Gastroesophageal sphincter (tissue), 3 donors: Measurements from ENCODE around the gene MAU2.

Experiments used
- EP300 ChIP-seq: sonication (generic); formaldehyde crosslinking; IDR thresholded peaks from one replicate; pipeline ENCODE4 v1.6.1; 2017; ENCODE audit warnings: antibody characterized with exemption, mild to moderate bottlenecking
- TF ChIP-seq, protein P1 (sequence below), 4 experiments: fragments of 200-600 bp in 2 of 4; fragments of 450-650 bp in 2 of 4; sonication (generic) in 1 of 4; IDR thresholded peaks; one replicate each; pipeline ENCODE4 v1.5.1; 2017 to 2019; ENCODE audit warnings: antibody characterized with exemption in 4 of 4, mild to moderate bottlenecking in 2 of 4, moderate library complexity in 2 of 4

DNA sequence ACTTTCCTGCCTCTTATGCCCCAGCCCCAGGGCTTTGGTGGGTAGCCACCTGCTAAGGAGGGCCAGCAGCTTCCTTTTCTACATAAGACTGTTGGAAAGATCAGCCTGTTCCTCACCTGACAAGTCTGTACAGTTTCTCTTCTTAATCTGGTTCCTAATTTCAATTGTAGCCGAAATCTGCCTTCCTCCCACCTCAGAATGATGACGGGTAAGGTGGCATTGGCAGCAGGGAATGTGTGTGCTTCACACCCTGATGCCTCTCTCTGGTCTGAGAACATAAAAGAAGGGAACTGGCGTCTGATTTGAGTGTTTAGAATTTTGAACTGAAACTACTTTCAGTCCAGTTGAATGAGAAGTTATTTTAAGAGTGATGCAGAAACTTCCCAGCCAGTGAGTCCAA lies 16.0 kb downstream of the MAU2 start:
- no peak for TF ChIP-seq EP300
- TF ChIP-seq, protein P1, sequence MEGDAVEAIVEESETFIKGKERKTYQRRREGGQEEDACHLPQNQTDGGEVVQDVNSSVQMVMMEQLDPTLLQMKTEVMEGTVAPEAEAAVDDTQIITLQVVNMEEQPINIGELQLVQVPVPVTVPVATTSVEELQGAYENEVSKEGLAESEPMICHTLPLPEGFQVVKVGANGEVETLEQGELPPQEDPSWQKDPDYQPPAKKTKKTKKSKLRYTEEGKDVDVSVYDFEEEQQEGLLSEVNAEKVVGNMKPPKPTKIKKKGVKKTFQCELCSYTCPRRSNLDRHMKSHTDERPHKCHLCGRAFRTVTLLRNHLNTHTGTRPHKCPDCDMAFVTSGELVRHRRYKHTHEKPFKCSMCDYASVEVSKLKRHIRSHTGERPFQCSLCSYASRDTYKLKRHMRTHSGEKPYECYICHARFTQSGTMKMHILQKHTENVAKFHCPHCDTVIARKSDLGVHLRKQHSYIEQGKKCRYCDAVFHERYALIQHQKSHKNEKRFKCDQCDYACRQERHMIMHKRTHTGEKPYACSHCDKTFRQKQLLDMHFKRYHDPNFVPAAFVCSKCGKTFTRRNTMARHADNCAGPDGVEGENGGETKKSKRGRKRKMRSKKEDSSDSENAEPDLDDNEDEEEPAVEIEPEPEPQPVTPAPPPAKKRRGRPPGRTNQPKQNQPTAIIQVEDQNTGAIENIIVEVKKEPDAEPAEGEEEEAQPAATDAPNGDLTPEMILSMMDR (IDR thresholded peaks at IDR 0.05): no peak
